ENCODE results near the gene NSA2.
"Not testable (repeated sequence)": the region's sequence is repeated elsewhere in the genome, so short reads cannot be mapped to it uniquely, and the experiment has no call there.

NSA2 gene

DNA sequence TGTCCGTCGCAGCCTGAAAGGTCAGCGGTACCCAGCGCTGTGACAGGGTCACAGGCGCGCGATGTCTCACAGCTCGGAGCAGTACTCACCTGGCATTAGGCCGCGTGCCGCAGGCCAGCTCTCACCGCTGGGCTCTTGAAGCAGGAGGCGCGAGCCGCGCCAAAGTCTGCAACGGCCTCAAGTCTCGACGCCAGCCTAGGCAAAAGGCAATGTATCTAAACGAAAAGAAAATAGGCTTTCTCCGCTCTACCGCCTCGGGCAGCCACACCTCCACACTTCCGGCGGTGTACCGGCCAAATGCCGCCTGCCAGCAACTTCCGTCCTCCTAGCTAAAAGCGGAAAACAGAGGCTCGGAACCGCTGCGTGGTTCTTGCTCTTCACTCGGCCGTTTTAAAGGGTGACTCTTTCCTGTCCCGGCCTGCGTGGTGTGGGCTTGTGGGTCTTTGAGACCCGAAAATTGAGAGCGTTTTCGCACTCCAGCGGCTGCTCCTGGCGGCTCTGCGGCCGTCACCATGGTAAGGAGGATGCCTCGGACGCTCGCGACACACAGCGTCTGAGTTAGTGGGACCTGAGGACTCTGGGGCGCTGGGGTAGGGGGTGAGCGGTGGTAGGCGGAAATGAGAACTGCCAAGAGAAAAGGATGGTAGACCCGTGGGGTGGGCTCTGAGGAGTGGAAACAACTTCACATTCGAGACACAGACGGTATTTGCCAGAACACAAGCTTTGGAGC lies at the start of gene NSA2, which contains the start of gene GFM2:
TSS of gene NSA2 (plus strand) at position 401 of the 730 bp plus-strand sequence. CDS start at position 513, 112 bp downstream.
TSS of gene GFM2 (minus strand) at position 269 of the 730 bp plus-strand sequence. CDS start 3,375 bp downstream, outside the sequence.
- peak; percentile 93 for DNase-seq (ENCODE audit: low spot score)

DNA sequence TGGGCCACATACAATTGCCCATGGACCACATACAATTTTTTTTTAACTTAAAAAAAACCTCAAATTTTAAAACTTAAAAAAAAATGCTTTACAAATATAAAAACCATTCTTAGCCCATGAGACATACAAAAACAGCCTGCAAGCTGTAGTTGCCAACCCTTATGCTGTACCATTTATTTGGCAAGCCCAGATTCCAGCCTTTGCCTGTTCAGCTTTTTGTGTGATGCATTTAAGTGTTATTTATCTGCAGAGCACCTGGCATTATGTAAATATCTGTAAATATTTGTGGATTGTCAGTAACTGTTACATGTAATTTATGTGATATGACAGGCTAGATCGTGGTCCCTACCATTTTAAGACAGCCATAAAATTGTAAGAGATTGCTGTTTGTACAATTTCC lies 49.5 kb upstream of the NSA2 start:
- no peak for DNase-seq (ENCODE audit: low spot score)

DNA sequence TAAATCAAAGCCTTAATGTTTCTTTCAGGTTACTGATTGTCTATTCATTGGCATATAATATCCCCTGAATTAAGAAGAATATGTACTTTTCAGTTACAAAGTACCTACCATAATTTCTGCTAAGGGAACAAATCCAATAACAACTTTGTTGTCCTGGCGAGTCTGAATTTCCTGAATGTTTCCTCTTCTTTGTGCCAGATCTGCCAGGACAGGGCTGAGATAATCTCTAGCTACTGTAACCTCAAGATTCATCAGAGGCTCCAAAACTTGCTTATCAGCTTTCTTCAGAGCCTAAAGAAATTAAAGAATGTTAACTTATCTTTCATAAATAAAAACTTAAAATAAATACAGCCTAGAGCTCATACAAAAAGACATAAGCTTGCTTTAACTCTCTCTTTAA lies 44.8 kb upstream of the NSA2 start:
- no peak for DNase-seq (ENCODE audit: low spot score)

DNA sequence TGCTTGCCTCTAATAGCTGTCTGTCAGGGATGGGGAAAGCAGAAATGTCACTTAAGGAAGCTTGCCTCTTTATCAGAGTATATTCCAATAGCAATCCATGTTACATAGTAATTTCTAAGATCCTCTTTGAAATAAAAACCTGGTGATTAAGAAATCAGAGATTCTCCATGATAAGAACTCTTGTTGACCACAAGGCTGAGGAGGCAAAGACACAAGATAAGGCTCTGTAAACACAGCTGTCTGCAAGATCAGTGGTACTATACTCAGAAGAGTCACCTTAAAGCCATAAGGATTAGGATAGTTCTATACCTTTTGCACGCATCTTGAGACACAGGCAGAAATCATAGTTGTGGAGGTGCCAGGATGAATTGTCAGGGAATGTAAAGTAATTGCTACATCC lies 41.7 kb upstream of the NSA2 start:
- no peak for DNase-seq (ENCODE audit: low spot score)

DNA sequence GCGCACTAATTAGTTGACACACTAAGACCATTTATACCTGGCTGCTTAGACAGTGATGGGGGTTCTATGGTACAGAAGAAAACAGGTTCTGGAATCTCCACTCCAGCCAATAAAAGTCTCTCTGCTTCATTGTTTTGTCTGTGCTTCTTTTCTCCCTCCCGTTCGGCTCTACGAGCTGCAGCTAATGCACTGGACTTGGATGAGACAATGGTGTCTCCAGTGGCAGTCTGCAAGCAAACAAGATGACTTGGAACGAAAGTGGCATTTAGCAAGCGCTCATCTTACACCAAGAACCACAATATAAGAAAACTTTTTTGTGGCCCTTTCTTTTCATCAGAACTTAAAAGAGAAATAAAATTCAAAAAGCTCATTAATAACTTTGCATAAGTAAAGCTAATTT lies 30.3 kb upstream of the NSA2 start:
- DNase-seq (ENCODE audit: low spot score): no peak

DNA sequence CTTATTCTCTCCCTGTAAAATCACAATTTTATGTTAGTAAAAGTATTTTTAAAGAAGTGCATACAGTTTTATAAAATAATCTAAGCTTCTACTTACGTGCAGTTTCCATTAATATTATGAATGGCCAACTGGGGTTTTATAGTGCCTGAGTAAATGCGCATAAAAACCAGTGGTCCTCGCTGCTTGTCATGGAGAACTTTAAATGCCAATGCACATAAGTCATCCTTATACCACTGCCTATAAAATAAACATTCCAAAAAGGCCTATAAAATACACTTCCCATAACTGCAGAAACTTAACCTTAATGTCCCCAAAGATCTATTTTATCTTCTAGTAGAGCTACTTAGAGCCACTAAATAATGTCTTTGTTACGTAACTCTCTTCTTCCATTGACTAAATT lies 28.6 kb upstream of the NSA2 start:
- no peak for DNase-seq (ENCODE audit: low spot score)

DNA sequence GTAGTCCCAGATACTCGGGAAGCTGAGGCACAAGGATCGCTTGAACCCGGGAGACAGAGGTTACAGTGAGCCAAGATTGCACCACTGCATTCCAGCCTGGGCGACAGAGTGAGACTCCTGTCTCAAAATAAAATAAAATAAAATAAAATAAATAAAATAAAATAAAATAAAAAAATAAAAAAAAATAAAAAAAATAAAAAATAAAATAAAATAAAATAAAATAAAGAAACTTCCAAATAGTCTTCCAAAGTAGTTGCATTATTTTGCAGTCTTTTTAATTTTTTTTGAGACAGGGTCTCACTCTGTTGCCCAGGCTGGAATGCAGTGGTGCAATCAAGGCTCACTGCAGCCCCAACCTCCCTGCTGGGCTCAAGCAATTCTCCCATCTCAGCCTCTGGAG lies 18.3 kb upstream of the NSA2 start:
- DNase-seq (ENCODE audit: low spot score): not testable (repeated sequence)

DNA sequence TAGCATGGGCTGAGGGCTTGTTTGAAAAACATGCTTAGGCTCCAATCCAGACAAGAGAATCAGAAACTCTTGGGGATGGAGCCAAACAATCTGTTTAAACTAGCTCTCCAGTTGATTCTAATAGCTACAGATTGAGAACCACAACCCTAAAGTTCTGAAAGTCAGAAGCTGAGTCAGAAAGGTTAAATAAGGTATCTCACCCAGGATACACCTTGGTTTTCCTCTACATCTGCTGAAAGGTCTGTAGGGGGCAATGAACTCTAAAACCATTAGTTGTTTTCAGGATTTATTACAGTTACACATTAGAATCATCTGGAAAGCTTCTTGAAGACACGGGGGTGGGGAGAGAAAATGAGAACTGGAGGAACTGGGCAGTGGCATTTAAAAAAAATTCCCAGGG lies 5.8 kb upstream of the NSA2 start:
- peak; percentile 47 for DNase-seq (ENCODE audit: low spot score)

DNA sequence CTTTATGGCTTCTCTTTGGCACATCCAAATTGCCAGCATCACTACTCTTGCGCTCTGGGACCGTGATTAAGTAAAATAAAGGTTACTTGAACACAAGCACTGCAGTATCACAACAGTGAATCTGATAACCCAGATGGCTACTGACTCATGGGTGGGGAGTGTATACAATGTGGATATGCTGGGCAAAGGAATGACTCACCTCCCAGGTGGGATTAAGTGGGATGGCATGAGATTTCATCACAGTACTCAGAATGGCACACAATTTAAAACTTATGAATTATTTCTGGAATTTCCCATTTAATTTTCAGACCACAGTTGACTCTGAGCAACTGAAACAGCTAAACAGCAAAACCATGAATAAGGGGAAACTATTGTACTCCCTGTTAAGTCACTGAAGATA lies 4.5 kb upstream of the NSA2 start:
- DNase-seq (ENCODE audit: low spot score): peak; percentile 88

DNA sequence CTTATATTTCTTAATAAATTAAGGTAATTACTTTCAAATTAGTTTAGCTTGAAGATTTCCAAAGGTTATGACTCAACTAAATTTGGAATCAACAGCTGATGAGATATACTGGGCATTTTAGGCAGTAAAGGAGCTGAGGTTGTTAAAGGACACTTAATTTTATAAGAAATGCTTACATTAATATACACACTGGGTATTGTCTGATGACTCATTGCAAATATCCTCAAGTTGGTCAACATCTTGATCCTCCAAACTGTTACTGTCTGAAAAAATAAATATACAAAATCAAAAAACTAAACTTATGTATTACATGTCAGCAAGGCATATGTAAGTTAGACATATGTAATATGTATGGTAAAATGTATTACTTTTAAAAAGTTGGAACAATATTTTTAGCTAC lies 3.5 kb upstream of the NSA2 start:
- DNase-seq (ENCODE audit: low spot score): no peak

DNA sequence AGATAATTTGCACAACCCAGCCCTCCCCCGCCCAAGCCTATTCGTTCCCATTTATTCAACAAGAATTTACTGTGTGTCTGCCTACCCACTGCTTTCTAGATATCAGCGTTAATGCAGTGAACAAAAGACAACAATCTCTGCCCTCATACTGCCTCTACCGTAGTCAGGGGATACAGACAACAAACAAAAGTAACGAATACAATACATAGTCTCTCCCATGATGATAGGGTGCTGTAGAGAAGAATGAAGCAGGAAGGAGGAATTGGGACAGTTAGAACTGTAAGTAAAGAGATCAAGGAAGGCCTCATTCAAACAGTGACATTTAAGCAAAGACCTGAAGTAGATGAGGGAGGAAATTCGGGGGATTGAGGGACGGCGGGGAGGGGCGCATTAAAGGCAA lies 1.8 kb upstream of the NSA2 start:
- DNase-seq (ENCODE audit: low spot score): peak; percentile 9

DNA sequence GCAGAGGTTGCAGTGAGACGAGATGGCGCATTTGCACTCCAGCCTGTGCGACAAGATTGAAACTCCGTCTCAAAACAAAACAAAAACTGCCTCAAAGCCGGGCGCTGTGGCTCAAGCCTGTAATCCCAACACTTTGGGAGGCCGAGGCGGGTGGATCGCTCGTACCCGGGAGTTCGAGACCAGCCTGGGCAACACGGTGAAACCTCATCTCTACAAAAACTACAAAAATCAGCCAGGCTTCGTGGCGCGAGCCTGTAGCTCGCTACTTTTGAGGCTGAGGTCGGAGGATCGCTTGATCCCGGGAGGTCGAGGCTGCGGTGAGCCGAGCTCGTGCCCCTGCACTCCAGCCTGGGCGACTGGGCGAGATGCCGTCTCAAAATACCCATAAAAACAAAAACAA lies 1.1 kb upstream of the NSA2 start:
- no peak for DNase-seq (ENCODE audit: low spot score)

DNA sequence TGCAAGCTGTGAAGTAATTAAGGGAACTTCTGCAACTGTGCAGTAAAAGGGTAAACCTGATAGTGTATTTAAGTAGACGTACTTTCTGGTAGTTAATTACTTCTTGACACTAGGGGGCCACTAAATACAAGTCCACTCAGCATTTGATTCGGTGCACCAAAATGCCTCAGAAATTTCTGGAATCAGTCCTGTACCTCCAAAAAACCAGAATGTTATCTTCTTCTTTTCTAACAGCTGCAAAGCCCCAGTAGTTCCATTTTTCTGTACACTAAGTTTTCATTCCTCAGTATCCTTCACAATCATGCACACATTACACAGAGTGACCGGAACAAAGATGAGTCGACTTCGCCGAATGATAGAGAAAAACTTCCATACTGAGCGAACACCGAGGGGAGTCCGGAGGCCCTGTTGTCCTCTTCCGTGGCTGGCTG lies 616 bp upstream of the NSA2 start:
- no peak for DNase-seq (ENCODE audit: low spot score)

DNA sequence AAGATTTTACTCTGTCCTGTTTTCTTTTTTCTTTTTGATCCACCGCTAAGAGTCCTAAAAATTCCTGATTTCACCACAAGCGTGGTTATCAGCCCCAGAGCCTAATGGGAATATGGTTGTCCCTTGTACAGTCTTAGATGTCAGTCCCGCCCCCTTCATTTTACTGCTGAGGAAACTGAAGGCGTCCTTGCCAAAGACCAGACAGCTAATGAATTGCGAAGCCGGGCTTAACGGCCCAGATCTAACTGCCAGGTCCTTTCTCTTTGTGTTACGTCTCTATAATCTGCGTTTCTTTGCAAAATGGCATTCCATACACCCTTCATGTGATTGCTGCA lies 497 bp downstream of the NSA2 start:
- peak; percentile 35 for DNase-seq (ENCODE audit: low spot score)

DNA sequence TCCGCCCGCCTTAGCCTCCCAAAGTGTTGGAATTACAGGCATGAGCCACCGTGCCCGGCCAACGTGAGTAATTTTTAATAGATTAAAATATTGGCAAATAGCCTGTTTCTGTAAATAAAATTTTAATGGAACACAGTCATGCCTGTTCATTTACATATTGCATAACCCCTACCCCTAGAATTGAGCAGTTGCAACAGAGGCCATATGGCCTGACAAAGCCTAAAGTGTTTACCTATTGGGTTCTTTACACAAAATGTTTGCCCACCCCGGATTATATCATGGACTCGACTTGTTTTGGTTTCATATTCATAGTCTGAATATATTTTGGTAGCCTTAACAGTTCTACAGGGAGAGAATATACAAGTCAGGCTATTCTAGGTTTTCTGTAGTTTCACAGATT lies 5.3 kb downstream of the NSA2 start:
- DNase-seq (ENCODE audit: low spot score): no peak

DNA sequence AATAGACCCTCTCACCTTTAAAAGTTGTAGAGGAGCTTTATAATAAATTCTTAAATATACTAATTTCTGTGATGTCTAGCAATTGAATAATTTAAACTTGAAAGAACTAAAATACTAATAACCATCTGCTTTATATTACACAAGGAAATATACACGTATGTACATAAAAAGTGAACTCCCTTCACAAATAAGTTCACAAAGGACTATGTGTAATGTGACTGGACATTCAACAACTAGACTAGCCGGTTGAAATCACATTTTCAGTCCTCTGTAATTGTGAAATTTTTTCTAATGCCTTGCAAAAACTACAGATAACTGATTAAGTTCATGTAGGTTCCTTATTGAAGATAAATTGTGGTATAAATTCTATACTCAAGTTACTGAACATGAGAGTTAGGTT lies 11.6 kb downstream of the NSA2 start:
- DNase-seq (ENCODE audit: low spot score): no peak

DNA sequence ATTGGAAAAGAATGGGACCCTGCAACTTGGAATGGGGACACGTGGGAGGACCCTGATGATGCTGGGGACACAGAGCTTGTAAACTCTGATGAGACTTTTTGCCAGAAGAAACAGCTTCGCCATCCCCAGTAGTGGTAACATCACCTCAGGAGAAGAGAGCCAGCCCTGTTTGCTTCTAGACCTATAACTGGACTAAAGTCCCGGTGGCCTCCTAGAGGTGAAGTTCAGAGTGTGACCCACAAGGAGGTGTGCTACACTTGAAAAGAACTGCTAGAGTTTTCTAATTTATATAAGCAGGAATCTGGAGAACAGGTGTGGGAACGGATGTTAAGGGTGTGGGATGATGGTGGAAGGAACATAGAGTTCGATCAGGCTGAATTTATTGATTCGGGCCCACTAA lies 19.8 kb downstream of the NSA2 start:
- DNase-seq (ENCODE audit: low spot score): no peak

DNA sequence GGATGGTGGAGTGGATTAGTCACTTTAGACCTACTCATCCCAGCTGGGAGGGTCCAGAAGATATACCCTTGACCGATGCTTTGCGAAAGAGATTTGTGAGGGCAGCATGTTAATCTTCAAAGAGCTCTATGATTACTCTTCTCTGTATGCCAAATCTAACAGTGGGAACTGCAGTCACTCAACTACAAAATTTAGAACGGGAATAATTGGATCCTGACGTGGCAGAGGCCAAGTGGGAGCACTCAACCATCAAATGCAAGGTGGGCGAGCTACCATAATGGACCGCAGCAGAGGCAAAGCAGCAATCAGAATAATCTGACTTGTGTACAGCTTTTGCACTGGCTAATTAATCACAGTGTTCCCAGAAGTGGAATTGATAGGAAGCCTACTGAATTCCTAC lies 20.4 kb downstream of the NSA2 start:
- DNase-seq (ENCODE audit: low spot score): no peak

DNA sequence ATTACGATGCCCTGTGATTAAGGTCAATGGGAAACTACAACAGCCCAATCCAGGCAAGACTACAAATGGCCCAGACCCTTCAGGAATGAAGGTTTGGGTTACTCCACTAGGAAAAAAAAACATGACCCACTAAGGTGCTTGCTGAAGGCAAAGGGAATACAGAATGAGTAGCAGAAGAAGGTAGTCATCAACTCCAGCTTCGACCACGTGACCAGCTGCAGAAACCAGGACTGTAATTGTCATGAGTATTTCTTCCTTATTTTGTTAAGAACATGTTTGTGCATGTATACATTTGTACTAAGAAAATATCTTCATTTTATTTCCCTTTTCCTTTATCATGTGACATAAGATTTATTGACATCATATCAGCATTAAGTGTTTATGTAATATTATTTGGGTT lies 24.6 kb downstream of the NSA2 start:
- not testable (repeated sequence) for DNase-seq (ENCODE audit: low spot score)

DNA sequence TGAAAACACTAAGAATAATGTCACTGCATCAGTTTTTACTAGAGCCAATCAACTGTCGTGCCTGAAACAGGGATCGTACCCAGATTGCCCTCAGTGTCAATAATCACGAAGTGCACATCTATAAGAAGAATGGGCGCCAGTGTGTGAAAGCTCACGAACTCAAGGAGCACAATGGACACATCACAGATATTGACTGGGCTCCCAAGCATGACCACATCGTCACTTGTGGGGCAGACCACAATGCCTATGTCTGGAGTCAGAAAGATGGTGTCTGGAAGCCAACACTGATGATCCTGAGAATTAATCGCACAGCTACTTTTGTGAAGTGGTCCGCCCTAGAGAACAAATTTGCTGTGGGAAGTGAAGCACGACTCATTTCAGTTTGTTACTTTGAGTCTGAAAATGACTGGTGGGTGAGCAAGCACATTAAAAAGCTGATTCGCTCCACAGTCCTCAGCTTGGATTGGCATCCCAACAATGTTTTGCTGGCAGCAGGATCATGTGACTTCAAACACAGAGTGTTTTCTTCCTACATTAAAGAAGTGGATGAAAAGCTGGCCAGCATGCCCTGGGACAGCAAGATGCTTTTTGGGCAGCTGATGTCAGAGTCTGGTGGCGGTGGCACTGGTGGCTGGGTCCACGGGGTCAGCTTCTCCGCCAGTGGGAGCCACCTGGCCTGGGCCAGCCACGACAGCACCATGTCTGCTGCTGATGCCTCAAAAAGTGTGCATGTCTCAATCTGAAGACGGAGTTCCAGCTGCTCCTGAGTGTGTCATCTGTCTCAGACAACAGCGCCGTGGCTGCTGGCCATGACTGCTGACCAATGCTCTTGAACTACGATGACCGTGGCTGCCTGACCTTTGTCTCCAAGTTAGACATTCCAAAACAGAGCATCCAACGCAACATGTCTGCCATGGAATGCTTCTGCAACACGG lies 32.2 kb downstream of the NSA2 start:
- DNase-seq (ENCODE audit: low spot score): peak; percentile 84

DNA sequence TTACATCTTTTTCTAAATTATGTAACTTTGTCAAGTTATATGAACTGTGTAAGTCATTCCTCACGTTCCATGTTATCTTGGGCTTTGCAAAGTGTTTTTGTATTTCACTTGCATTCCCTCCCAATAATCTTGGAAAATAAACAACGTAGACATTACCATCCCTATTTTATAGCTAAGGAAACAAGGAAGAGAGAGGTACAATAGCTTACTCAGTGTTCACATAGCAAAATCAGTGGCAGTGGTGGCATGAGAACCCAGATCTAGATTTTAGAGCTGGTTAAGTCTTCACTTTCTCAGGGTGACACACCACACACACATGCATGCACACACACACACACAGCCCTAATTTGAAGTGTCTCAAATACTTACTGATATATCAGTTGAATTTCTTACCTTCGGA lies 34.1 kb downstream of the NSA2 start:
- no peak for DNase-seq (ENCODE audit: low spot score)

DNA sequence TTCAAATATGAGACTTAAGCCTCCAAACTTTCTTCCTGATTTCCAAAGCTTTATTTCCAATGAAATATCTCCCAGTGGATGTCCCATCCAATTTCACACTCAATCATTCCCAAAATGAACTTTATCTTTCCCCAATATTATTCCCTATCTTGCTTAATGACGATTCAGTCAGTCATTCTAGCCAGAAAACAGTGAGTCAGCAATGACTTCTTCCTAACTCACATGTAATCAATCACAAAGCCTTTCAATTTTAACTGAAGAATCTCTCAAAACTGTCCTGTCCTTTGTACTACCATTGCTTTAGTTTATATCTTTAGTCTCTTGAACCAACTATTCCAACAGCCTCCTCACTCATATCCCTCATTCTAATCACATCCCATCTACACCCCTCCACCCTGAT lies 34.9 kb downstream of the NSA2 start:
- DNase-seq (ENCODE audit: low spot score): peak; percentile 19

DNA sequence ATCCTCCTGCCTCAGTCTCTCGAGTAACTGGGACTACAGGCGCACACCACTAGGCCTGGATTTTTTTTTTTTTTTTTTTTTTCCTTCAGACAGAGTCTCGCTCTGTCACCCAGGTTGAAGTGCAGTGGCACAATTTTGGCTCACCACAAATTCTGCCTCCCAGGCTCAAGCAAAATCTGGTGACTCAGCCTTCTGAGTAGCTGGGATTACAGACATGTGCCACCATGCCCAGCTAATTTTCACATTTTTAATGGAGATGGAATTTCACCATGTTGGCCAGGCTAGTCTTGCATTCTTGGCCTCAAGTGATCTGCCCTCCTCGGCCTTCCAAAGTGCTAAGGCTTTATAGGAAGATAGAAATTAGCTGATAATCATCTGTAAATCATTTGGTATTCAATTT lies 43.9 kb downstream of the NSA2 start:
- peak; percentile 58 for DNase-seq (ENCODE audit: low spot score)

Measured in kidney tubule cell (primary cell).